IMR-90 (cell line): Measurements from ENCODE around the gene NSUN6. TPM values are rescaled to one million over a fixed set of nuclear protein-coding genes. Genes with fewer than 3 reads are reported as not detected.
"Not testable (repeated sequence)": the region's sequence is repeated elsewhere in the genome, so short reads cannot be mapped to it uniquely, and the experiment has no call there.

Source experiments
- ATAC-seq: fragments of 200-7000 bp; cut with Tn5 transposase; 2 replicates; pipeline ENCODE4 v1.9.1; 2020; ENCODE audit warnings: low read depth, mild to moderate bottlenecking, moderate library complexity
- BruUV-seq: library from RNA; stranded (reverse); fragments of 400-500 nt; replicated peaks from 2 replicates; lab custom pipeline; 2021; lab: Mats Ljungman, UMichigan
- CTCF ChIA-PET: fragments of 300-600 bp; formaldehyde crosslinking; extraction: SDS; loops from one replicate; lab custom pipeline; 2021; ENCODE audit warnings: antibody characterized with exemption; lab: Yijun Ruan, JAX
- POLR2A ChIA-PET: fragments of 300-600 bp; sonication (Branson Sonifier 250); formaldehyde crosslinking; loops from one replicate; lab custom pipeline; 2022; ENCODE audit warnings: antibody characterized with exemption; ENCODE audit not compliant: unreplicated experiment; lab: Charles Lee
- DNase-seq: peaks from one replicate; pipeline ENCODE4 v3.0.0; 2013
- H2AFZ ChIP-seq: replicated peaks from 2 replicates; pipeline ENCODE3; 2013; ENCODE audit warnings: low read length, mild to moderate bottlenecking; ENCODE audit not compliant: poor library complexity
- H2AK5ac ChIP-seq: 2 replicates; pipeline ENCODE4 v1.6.1; 2013; ENCODE audit warnings: low read depth, low read length, inconsistent platforms
- H2AK9ac ChIP-seq: replicated peaks from 2 replicates; pipeline ENCODE3; 2013; ENCODE audit warnings: mild to moderate bottlenecking, low read depth, low read length, moderate library complexity; ENCODE audit not compliant: poor library complexity
- H2BK120ac ChIP-seq: 2 replicates; pipeline ENCODE4 v1.6.1; 2013; ENCODE audit warnings: low read depth, low read length, inconsistent platforms
- H2BK15ac ChIP-seq: 3 replicates; pipeline ENCODE4 v1.6.1; 2013; ENCODE audit warnings: low read depth, low read length, inconsistent platforms
- H2BK20ac ChIP-seq: 2 replicates; pipeline ENCODE4 v1.6.1; 2013; ENCODE audit warnings: low read depth, mild to moderate bottlenecking, inconsistent platforms, low read length, moderate library complexity
- H2BK5ac ChIP-seq: 2 replicates; pipeline ENCODE4 v1.6.1; 2013; ENCODE audit warnings: mild to moderate bottlenecking, low read depth, low read length, inconsistent platforms; ENCODE audit not compliant: poor library complexity, severe bottlenecking
- H3K14ac ChIP-seq: replicated peaks from 2 replicates; pipeline ENCODE4 v1.6.1; 2013; ENCODE audit warnings: low read depth, low read length, inconsistent platforms
- H3K18ac ChIP-seq: 2 replicates; pipeline ENCODE4 v1.6.1; 2013; ENCODE audit warnings: low read depth, low read length, control low read depth
- H3K23ac ChIP-seq: 2 replicates; pipeline ENCODE4 v1.6.1; 2013; ENCODE audit warnings: low read depth, low read length, inconsistent platforms
- H3K27ac ChIP-seq: 2 replicates; pipeline ENCODE4 v1.5.1; 2013; ENCODE audit warnings: mild to moderate bottlenecking, control low read depth, low read length; ENCODE audit not compliant: insufficient read depth
- H3K27me3 ChIP-seq: 2 replicates; pipeline ENCODE4 v1.6.1; 2013; ENCODE audit warnings: low read length; ENCODE audit not compliant: control insufficient read depth, insufficient read depth
- H3K36me3 ChIP-seq: 2 replicates; pipeline ENCODE4 v1.6.1; 2013; ENCODE audit warnings: low read length, mixed read lengths; ENCODE audit not compliant: control insufficient read depth, insufficient read depth
- H3K4ac ChIP-seq: 2 replicates; pipeline ENCODE4 v1.6.1; 2013; ENCODE audit warnings: low read depth, low read length, inconsistent platforms
- H3K4me1 ChIP-seq: 2 replicates; pipeline ENCODE4 v1.6.1; 2013; ENCODE audit warnings: low read length, mixed read lengths; ENCODE audit not compliant: control insufficient read depth, insufficient read depth
- H3K4me2 ChIP-seq: 2 replicates; pipeline ENCODE4 v1.6.1; 2013; ENCODE audit warnings: low read depth, mild to moderate bottlenecking, control low read depth, low read length, moderate library complexity
- H3K4me3 ChIP-seq: 2 replicates; pipeline ENCODE4 v1.5.1; 2013; ENCODE audit warnings: low read depth, mild to moderate bottlenecking, control low read depth, low read length, moderate library complexity; ENCODE audit not compliant: insufficient read depth
- H3K56ac ChIP-seq: 2 replicates; pipeline ENCODE4 v1.6.1; 2013; ENCODE audit warnings: low read length, inconsistent platforms; ENCODE audit not compliant: insufficient read depth; ENCODE audit errors: extremely low read depth
- H3K79me1 ChIP-seq, 2 experiments: 2 replicates each; pipeline ENCODE4 v1.6.1; 2013; ENCODE audit warnings: low read length in 2 of 2, inconsistent platforms in 1 of 2, low read depth in 1 of 2
- H3K9ac ChIP-seq: 2 replicates; pipeline ENCODE4 v1.6.1; 2013; ENCODE audit warnings: low read depth, low read length, control low read depth
- H3K9me1 ChIP-seq: 2 replicates; pipeline ENCODE4 v1.6.1; 2013; ENCODE audit warnings: low read length, inconsistent platforms; ENCODE audit not compliant: insufficient read depth
- H3K9me3 ChIP-seq: 2 replicates; pipeline ENCODE4 v1.6.1; 2013; ENCODE audit warnings: low read length; ENCODE audit not compliant: control insufficient read depth, insufficient read depth
- H4K20me1 ChIP-seq: 2 replicates; pipeline ENCODE4 v1.6.1; 2013; ENCODE audit warnings: low read length, inconsistent platforms; ENCODE audit not compliant: insufficient read depth
- H4K5ac ChIP-seq: 2 replicates; pipeline ENCODE4 v1.6.1; 2013; ENCODE audit warnings: mild to moderate bottlenecking, low read depth, low read length, control low read depth
- H4K8ac ChIP-seq, 2 experiments: 2 replicates each; pipeline ENCODE4 v1.6.1; 2013; ENCODE audit warnings: low read depth in 2 of 2, low read length in 2 of 2, control low read depth in 1 of 2, inconsistent platforms in 1 of 2
- H4K91ac ChIP-seq: 2 replicates; pipeline ENCODE4 v1.6.1; 2013; ENCODE audit warnings: low read depth, low read length, inconsistent platforms; ENCODE audit not compliant: insufficient read depth
- BHLHE40 ChIP-seq: fragments of 150-350 bp; IDR thresholded peaks from 2 replicates; pipeline ENCODE4 v1.6.1; 2016; ENCODE audit warnings: mild to moderate bottlenecking, low read depth, low read length
- FOS ChIP-seq: fragments of 150-350 bp; IDR thresholded peaks from 2 replicates; pipeline ENCODE4 v1.6.1; 2016; ENCODE audit warnings: low read depth, low read length
- MAZ ChIP-seq: IDR thresholded peaks from 2 replicates; pipeline ENCODE4 v1.6.1; 2012; ENCODE audit warnings: low read depth, mild to moderate bottlenecking, low read length, improper control_type of control experiment, moderate library complexity, borderline replicate concordance
- MXI1 ChIP-seq: IDR thresholded peaks from 2 replicates; pipeline ENCODE4 v1.6.1; 2012; ENCODE audit warnings: low read depth, mild to moderate bottlenecking, low read length, moderate library complexity, borderline replicate concordance
- POLR2A ChIP-seq: IDR thresholded peaks from 2 replicates; pipeline ENCODE4 v1.6.1; 2012; ENCODE audit warnings: mild to moderate bottlenecking, low read depth, low read length
- RAD21 ChIP-seq: IDR thresholded peaks from 2 replicates; pipeline ENCODE4 v1.6.1; 2012; ENCODE audit warnings: low read length, improper control_type of control experiment
- RCOR1 ChIP-seq: IDR thresholded peaks from 2 replicates; pipeline ENCODE4 v1.6.1; 2012; ENCODE audit warnings: mild to moderate bottlenecking, low read length, improper control_type of control experiment; ENCODE audit not compliant: insufficient replicate concordance
- RFX5 ChIP-seq: IDR thresholded peaks from 2 replicates; pipeline ENCODE4 v1.8.0; 2012; ENCODE audit warnings: low read depth, mild to moderate bottlenecking, low read length, moderate library complexity
- SMC3 ChIP-seq: fragments of 150-350 bp; IDR thresholded peaks from 2 replicates; pipeline ENCODE4 v1.6.1; 2016; ENCODE audit warnings: low read depth, mild to moderate bottlenecking, antibody characterized with exemption, low read length, moderate library complexity
- WGBS, 2 experiments: methylation state at CpG; one replicate each; pipeline versions ENCODE4 v1.1.5 to v1.1.7; 2013; ENCODE audit warnings: missing lambda C conversion rate in 2 of 2; ENCODE audit not compliant: insufficient read length in 1 of 2; ENCODE audit errors: extremely low coverage in 2 of 2; 5-methylcytosine and 5-hydroxymethylcytosine counted together
- dilution Hi-C: fragments of 300-500 bp; cut with HindIII; formaldehyde crosslinking; loops from one replicate; pipeline ENCODE4 v1.14.3; 2018; ENCODE audit warnings: low sequenced_read_pairs; ENCODE audit not compliant: unreplicated experiment
- in situ Hi-C: fragments of 300-500 bp; cut with MboI; formaldehyde crosslinking; loops from 3 replicates; pipeline ENCODE4 v1.14.3; 2019; ENCODE audit warnings: low sequenced_read_pairs, inconsistent platforms, mixed read lengths
- intact Hi-C: fragments of 100-400 bp; cut with micrococcal nuclease; formaldehyde crosslinking; loops from 2 replicates; pipeline ENCODE4 v1.10.0; 2022
- polyA plus RNA-seq, 3 experiments: library from polyadenylated mRNA; depleted of rRNA; stranded (reverse); fragments of >200 nt; gene quantifications; 2 replicates each; pipeline ENCODE4 v1.2.3, GENCODE V29; 2012; ENCODE audit warnings: low replicate concordance in 1 of 3
- total RNA-seq: library from RNA; depleted of rRNA; stranded (reverse); fragments of >200 nt; gene quantifications from 2 replicates; pipeline ENCODE4 v1.2.3, GENCODE V29; 2012
- TF ChIP-seq, protein P1 (sequence below): fragments of 150-350 bp; IDR thresholded peaks from 2 replicates; pipeline ENCODE4 v1.6.1; 2016; ENCODE audit warnings: low read depth, mild to moderate bottlenecking, low read length, moderate library complexity, borderline replicate concordance

The NSUN6 gene
- total and polyA plus RNA-seq, 2 of the 4 experiments (the other 2 are of a cell fraction), result 4.6 to 11.5 TPM

DNA sequence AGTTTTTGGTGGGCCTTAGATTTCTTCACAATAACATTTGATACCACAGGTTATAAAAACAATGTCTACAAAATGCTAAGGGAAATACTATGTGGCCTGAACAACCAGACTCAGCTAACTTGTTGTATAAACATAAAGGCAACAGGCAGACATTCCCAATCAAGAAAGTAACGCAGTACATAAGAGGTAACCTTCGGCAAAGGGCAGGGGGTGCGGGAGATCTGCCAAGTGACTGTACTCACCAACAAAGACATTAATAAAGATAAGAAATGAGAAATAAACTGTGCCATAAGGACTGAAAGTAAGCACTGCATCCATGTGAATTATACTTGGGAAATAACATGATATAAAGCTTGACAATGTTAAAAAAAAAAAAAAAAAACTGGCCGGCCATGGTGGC is 15.4 kb downstream of the NSUN6 start:
- POLR2A ChIA-PET, result interaction anchor here (0.6 to 0.7 kb wide), 2 partner anchors 943 to 1179 kb away, joined by 3 to 7 read pairs; no protein-coding TSS in a partner anchor
- dilution Hi-C loops, result no loop called here
- intact Hi-C loops, result no loop called here

DNA sequence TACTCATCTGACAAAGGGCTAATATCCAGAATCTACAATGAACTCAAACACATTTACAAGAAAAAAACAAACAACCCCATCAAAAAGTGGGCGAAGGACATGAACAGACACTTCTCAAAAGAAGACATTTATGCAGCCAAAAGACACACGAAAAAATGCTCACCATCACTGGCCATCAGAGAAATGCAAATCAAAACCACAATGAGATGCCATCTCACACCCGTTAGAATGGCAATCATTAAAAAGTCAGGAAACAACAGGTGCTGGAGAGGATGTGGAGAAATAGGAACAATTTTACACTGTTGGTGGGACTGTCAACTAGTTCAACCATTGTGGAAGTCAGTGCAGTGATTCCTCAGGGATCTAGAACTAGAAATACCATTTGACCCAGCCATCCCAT is 18.9 kb downstream of the NSUN6 start:
- H3K9me1 ChIP-seq, POLR2A ChIA-PET, H3K9me3 ChIP-seq, H2AK5ac ChIP-seq, H4K5ac ChIP-seq, H3K36me3 ChIP-seq, H3K27me3 ChIP-seq, H3K79me1 ChIP-seq, H3K4me1 ChIP-seq, H3K23ac ChIP-seq, H3K27ac ChIP-seq, H3K9ac ChIP-seq, H2BK120ac ChIP-seq, H2BK20ac ChIP-seq, H3K4me3 ChIP-seq, H2BK15ac ChIP-seq, BruUV-seq, dilution Hi-C loops, H4K8ac ChIP-seq, CTCF ChIA-PET, intact Hi-C loops, H3K14ac ChIP-seq, H2AFZ ChIP-seq, DNase-seq, H2BK5ac ChIP-seq, H4K91ac ChIP-seq, H4K20me1 ChIP-seq, H3K18ac ChIP-seq, H2AK9ac ChIP-seq, H3K4ac ChIP-seq, H3K4me2 ChIP-seq, H3K56ac ChIP-seq, ATAC-seq, in situ Hi-C loops: not testable (repeated sequence)
- WGBS, 2 experiments, result no CpG with 5 or more reads among the region's 3 CpGs

More for the DNA sequence above, 15.4 kb downstream of the NSUN6 start:
- Histone ChIP-seq H2BK15ac (no peak overlapping the region), H3K4me3 (no peak overlapping the region), H3K27me3 (no peaks in the 10 kb centered on the region), H3K4ac (no peak overlapping the region), H2AK5ac (no peak overlapping the region), H3K18ac (no peak overlapping the region), H2AFZ (no peak overlapping the region), H3K9me1 (no peaks in the 10 kb centered on the region; the same call in 1 of the 2 replicates), H4K20me1 (no peaks in the 10 kb centered on the region), H3K23ac (no peak overlapping the region), H2BK20ac (no peak overlapping the region), H3K4me2 (no peak overlapping the region), H2BK120ac (no peak overlapping the region), H3K27ac (no peak overlapping the region), H4K91ac (no peak overlapping the region), H3K56ac (no peak overlapping the region), H4K5ac (no peak overlapping the region), H2BK5ac (no peak overlapping the region), H4K8ac (no peak overlapping the region), H3K14ac (no peak overlapping the region), H2AK9ac (no peak overlapping the region), H3K4me1 (no peaks in the 10 kb centered on the region), H3K79me1 (no peaks in the 10 kb centered on the region), H3K9ac (no peak overlapping the region), H3K9me3 (no peaks in the 10 kb centered on the region), H3K36me3 (no peaks in the 10 kb centered on the region)
- WGBS, 2 experiments, result no CpG with 5 or more reads among the region's 4 CpGs
- TF ChIP-seq MAZ (no peak), SMC3 (no peak), MXI1 (no peak), POLR2A (no peak), BHLHE40 (no peak), RFX5 (no peak), FOS (no peak), RCOR1 (no peak), RAD21 (no peak)
- TF ChIP-seq, protein P1, sequence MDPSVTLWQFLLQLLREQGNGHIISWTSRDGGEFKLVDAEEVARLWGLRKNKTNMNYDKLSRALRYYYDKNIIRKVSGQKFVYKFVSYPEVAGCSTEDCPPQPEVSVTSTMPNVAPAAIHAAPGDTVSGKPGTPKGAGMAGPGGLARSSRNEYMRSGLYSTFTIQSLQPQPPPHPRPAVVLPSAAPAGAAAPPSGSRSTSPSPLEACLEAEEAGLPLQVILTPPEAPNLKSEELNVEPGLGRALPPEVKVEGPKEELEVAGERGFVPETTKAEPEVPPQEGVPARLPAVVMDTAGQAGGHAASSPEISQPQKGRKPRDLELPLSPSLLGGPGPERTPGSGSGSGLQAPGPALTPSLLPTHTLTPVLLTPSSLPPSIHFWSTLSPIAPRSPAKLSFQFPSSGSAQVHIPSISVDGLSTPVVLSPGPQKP, result no peak
- DNase-seq, result no peak
- BruUV-seq, result no TSS peak
- in situ Hi-C loops, result no loop called here
- ATAC-seq, result no peak
- CTCF ChIA-PET, result no interaction called here
